GM23248 (cell line): ENCODE measurements around the gene MIA2.
"Not testable (repeated sequence)": the region's sequence is repeated elsewhere in the genome, so short reads cannot be mapped to it uniquely, and the experiment has no call there.

ENCODE experiments used
- EZH2 ChIP-seq: fragments of 200-600 bp; sonication (generic); IDR thresholded peaks from 2 replicates; pipeline ENCODE4 v1.6.1; 2018; ENCODE audit warnings: antibody characterized with exemption, mild to moderate bottlenecking; ENCODE audit not compliant: insufficient read depth, poor library complexity, severe bottlenecking
- EZH2phosphoT487 ChIP-seq: fragments of 200-600 bp; sonication (generic); IDR thresholded peaks from 2 replicates; pipeline ENCODE4 v1.6.1; 2018; ENCODE audit warnings: antibody characterized with exemption, moderate library complexity, mild to moderate bottlenecking, low read depth; ENCODE audit not compliant: insufficient read depth

DNA sequence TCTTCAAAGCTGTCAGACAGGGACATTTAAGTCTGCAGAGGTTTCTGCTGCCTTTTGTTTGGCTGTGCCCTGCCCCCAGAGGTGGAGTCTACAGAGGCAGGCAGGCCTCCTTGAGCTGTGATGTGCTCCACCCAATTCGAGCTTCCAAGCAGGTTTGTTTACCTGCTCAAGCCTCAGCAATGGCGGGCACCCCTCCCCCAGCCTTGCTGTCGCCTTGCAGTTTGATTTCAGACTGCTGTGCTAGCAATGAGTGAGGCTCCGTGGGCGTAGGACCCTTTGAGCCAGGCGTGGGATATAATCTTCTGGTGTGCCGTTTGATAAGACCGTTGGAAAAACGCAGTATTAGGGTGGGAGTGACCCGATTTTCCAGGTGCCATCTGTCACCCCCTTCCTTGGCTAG lies 125.4 kb downstream of the MIA2 start:
- not testable (repeated sequence) for TF ChIP-seq EZH2phosphoT487, EZH2
